ENCODE data around the gene ADCY5.

The ADCY5 gene

GRCh38 chr3:123397921-123398785, 50.7 kb downstream of the ADCY5 start:
- H3K4me1 ChIP-seq (ENCODE audit: insufficient read depth, insufficient read length), result no peaks in the 10 kb centered on the region
- H3K4me3 ChIP-seq (ENCODE audit: insufficient read length, low read depth), result no peak overlapping the region
- TF ChIP-seq SUZ12 (IDR thresholded peaks at IDR 0.05; ENCODE audit: extremely low read depth, insufficient read depth, insufficient read length) (no peak), ZNF274 (IDR thresholded peaks at IDR 0.05; ENCODE audit: low read depth, low read length) (no peak), YY1 (IDR thresholded peaks at IDR 0.05; ENCODE audit: insufficient read depth, insufficient read length) (no peak)
- no peak overlapping the region for H3K9ac ChIP-seq (ENCODE audit: insufficient read length, low read depth)
- DNase-seq (ENCODE audit: low read depth, low spot score), result no peak
- no peaks in the 10 kb centered on the region for H3K9me3 ChIP-seq (ENCODE audit: insufficient read depth, low read length)
- H3K27me3 ChIP-seq (ENCODE audit: insufficient read depth, insufficient read length), result peaks cover 24% of the 10 kb centered on the region
- no peaks in the 10 kb centered on the region for H3K36me3 ChIP-seq (ENCODE audit: insufficient read depth, insufficient read length, low read length)

- no peak for TF ChIP-seq ZNF274 (IDR thresholded peaks at IDR 0.05; ENCODE audit: low read depth, low read length)
- no peak for TF ChIP-seq SUZ12 (IDR thresholded peaks at IDR 0.05; ENCODE audit: extremely low read depth, insufficient read depth, insufficient read length)
- no peak for TF ChIP-seq YY1 (IDR thresholded peaks at IDR 0.05; ENCODE audit: insufficient read depth, insufficient read length)
- Histone ChIP-seq H3K36me3 (ENCODE audit: insufficient read depth, insufficient read length, low read length) (no peaks in the 10 kb centered on the region), H3K27me3 (ENCODE audit: insufficient read depth, insufficient read length) (peaks cover 19% of the 10 kb centered on the region), H3K4me3 (ENCODE audit: insufficient read length, low read depth) (no peak overlapping the region), H3K9me3 (ENCODE audit: insufficient read depth, low read length) (no peaks in the 10 kb centered on the region), H3K9ac (ENCODE audit: insufficient read length, low read depth) (no peak overlapping the region), H3K4me1 (ENCODE audit: insufficient read depth, insufficient read length) (peaks cover 2% of the 10 kb centered on the region)
- DNase-seq (ENCODE audit: low read depth, low spot score), result no peak
These were observed 51.8 kb downstream of the ADCY5 start for GRCh38 chr3:123397050-123397590.

GRCh38 chr3:123396171-123397049, 52.5 kb downstream of the ADCY5 start:
- DNase-seq (ENCODE audit: low read depth, low spot score), result no peak
- no peak overlapping the region for H3K4me3 ChIP-seq (ENCODE audit: insufficient read length, low read depth)
- H3K9me3 ChIP-seq (ENCODE audit: insufficient read depth, low read length), result no peaks in the 10 kb centered on the region
- peaks cover 4% of the 10 kb centered on the region for H3K4me1 ChIP-seq (ENCODE audit: insufficient read depth, insufficient read length)
- no peak overlapping the region for H3K9ac ChIP-seq (ENCODE audit: insufficient read length, low read depth)
- no peak for TF ChIP-seq SUZ12 (IDR thresholded peaks at IDR 0.05; ENCODE audit: extremely low read depth, insufficient read depth, insufficient read length)
- TF ChIP-seq ZNF274 (IDR thresholded peaks at IDR 0.05; ENCODE audit: low read depth, low read length), result no peak
- TF ChIP-seq YY1 (IDR thresholded peaks at IDR 0.05; ENCODE audit: insufficient read depth, insufficient read length), result no peak
- no peaks in the 10 kb centered on the region for H3K36me3 ChIP-seq (ENCODE audit: insufficient read depth, insufficient read length, low read length)
- peaks cover 14% of the 10 kb centered on the region for H3K27me3 ChIP-seq (ENCODE audit: insufficient read depth, insufficient read length)

DNA sequence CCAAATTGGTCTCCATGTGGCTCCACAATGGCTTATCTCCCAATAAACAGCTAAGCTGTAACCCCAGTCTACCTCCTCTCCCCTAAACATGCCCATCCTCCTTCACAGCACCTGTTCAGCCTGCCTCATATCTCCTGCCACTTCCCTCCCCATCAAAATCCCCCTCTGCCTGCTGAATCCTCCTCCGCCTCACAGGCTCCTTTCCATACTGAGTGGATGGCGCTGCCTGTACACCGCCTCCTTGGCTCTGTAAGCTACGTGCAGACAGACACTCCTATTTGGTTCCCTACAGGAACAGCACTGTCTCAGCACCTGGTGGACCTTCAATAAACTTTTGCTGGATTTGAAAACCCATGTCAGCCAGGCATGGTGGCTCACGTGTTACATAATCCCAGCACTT, 53.7 kb downstream of the ADCY5 start:
- DNase-seq (ENCODE audit: low read depth, low spot score), result no peak
- Histone ChIP-seq H3K27me3 (ENCODE audit: insufficient read depth, insufficient read length) (peaks cover 10% of the 10 kb centered on the region), H3K9ac (ENCODE audit: insufficient read length, low read depth) (no peak overlapping the region), H3K9me3 (ENCODE audit: insufficient read depth, low read length) (no peaks in the 10 kb centered on the region), H3K4me1 (ENCODE audit: insufficient read depth, insufficient read length) (peaks cover 4% of the 10 kb centered on the region), H3K4me3 (ENCODE audit: insufficient read length, low read depth) (no peak overlapping the region), H3K36me3 (ENCODE audit: insufficient read depth, insufficient read length, low read length) (no peaks in the 10 kb centered on the region)
- no peak for TF ChIP-seq ZNF274 (IDR thresholded peaks at IDR 0.05; ENCODE audit: low read depth, low read length)
- no peak for TF ChIP-seq YY1 (IDR thresholded peaks at IDR 0.05; ENCODE audit: insufficient read depth, insufficient read length)
- TF ChIP-seq SUZ12 (IDR thresholded peaks at IDR 0.05; ENCODE audit: extremely low read depth, insufficient read depth, insufficient read length), result no peak

- Histone ChIP-seq H3K36me3 (ENCODE audit: insufficient read depth, insufficient read length, low read length) (no peaks in the 10 kb centered on the region), H3K9ac (ENCODE audit: insufficient read length, low read depth) (no peak overlapping the region), H3K4me1 (ENCODE audit: insufficient read depth, insufficient read length) (peaks cover 4% of the 10 kb centered on the region), H3K9me3 (ENCODE audit: insufficient read depth, low read length) (no peaks in the 10 kb centered on the region), H3K27me3 (ENCODE audit: insufficient read depth, insufficient read length) (peaks cover 4% of the 10 kb centered on the region), H3K4me3 (ENCODE audit: insufficient read length, low read depth) (no peak overlapping the region)
- TF ChIP-seq YY1 (IDR thresholded peaks at IDR 0.05; ENCODE audit: insufficient read depth, insufficient read length) (no peak), ZNF274 (IDR thresholded peaks at IDR 0.05; ENCODE audit: low read depth, low read length) (no peak), SUZ12 (IDR thresholded peaks at IDR 0.05; ENCODE audit: extremely low read depth, insufficient read depth, insufficient read length) (no peak)
- DNase-seq (ENCODE audit: low read depth, low spot score), result no peak
These were observed 54.4 kb downstream of the ADCY5 start for GRCh38 chr3:123394391-123395020.

- Histone ChIP-seq H3K27me3 (ENCODE audit: insufficient read depth, insufficient read length) (peaks cover 3% of the 10 kb centered on the region), H3K9me3 (ENCODE audit: insufficient read depth, low read length) (no peaks in the 10 kb centered on the region), H3K4me1 (ENCODE audit: insufficient read depth, insufficient read length) (peaks cover 4% of the 10 kb centered on the region), H3K4me3 (ENCODE audit: insufficient read length, low read depth) (no peak overlapping the region), H3K36me3 (ENCODE audit: insufficient read depth, insufficient read length, low read length) (no peaks in the 10 kb centered on the region), H3K9ac (ENCODE audit: insufficient read length, low read depth) (no peak overlapping the region)
- no peak for DNase-seq (ENCODE audit: low read depth, low spot score)
- no peak for TF ChIP-seq ZNF274 (IDR thresholded peaks at IDR 0.05; ENCODE audit: low read depth, low read length)
- TF ChIP-seq YY1 (IDR thresholded peaks at IDR 0.05; ENCODE audit: insufficient read depth, insufficient read length), result no peak
- TF ChIP-seq SUZ12 (IDR thresholded peaks at IDR 0.05; ENCODE audit: extremely low read depth, insufficient read depth, insufficient read length), result no peak
These were observed 55.8 kb downstream of the ADCY5 start for GRCh38 chr3:123392871-123393620.

All from NT2/D1 (cell line).